Ascending aorta (tissue), 2 donors: ENCODE results near the gene HRK. TPM values are rescaled to one million over a fixed set of nuclear protein-coding genes. Genes with fewer than 3 reads are reported as not detected.

Experiments
- DNase-seq, 2 donors: peaks; one replicate each; pipeline ENCODE4 v3.0.0-alpha.2; 2019; ENCODE audit warnings: low spot score in 2 of 2
- H3K27ac ChIP-seq, 2 donors: fragments of 200-600 bp; sonication (generic); one replicate each; pipeline ENCODE4 v1.5.1; 2016 to 2017; ENCODE audit warnings: mild to moderate bottlenecking in 1 of 2
- H3K27me3 ChIP-seq: fragments of 200-600 bp; sonication (generic); one replicate; pipeline ENCODE4 v1.5.1; 2017
- H3K36me3 ChIP-seq, 2 donors: fragments of 200-600 bp; sonication (generic); one replicate each; pipeline ENCODE4 v1.5.1; 2016
- H3K4me1 ChIP-seq, 2 donors: fragments of 200-600 bp; sonication (generic); one replicate each; pipeline ENCODE4 v1.5.1; 2016 to 2017; ENCODE audit warnings: mild to moderate bottlenecking in 1 of 2
- H3K4me3 ChIP-seq, 2 donors: fragments of 200-600 bp; sonication (generic); one replicate each; pipeline ENCODE4 v1.5.1; 2016 to 2017; ENCODE audit warnings: mild to moderate bottlenecking in 1 of 2
- H3K9me3 ChIP-seq, 2 donors: fragments of 200-600 bp; sonication (generic); one replicate each; pipeline ENCODE4 v1.5.1; 2016
- CTCF ChIP-seq, 3 experiments: fragments of 200-600 bp in 2 of 3; fragments of 450-650 bp in 1 of 3; sonication (generic) in 2 of 3; IDR thresholded peaks; one replicate each; pipeline ENCODE4 v1.5.1; 2016 to 2019; ENCODE audit warnings: antibody characterized with exemption in 3 of 3, mild to moderate bottlenecking in 1 of 3, moderate library complexity in 1 of 3
- intact Hi-C: fragments of 100-400 bp; cut with DNase I; formaldehyde crosslinking; loops from one replicate; pipeline ENCODE4 v1.15.1; 2023
- total RNA-seq: library from RNA; depleted of rRNA; stranded (reverse); fragments of >200 nt; gene quantifications from one replicate; pipeline ENCODE4 v1.1.0, GENCODE V29; 2016

HRK gene
- total RNA-seq, 1 donor from 2014 or later: not detected

GRCh38 chr12:116919247-116919661, 38.0 kb upstream of the HRK start:
- Histone ChIP-seq H3K4me3 (no peak overlapping the region), H3K9me3 (no peaks in the 10 kb centered on the region), H3K27ac (no peak overlapping the region), H3K4me1 (peaks cover 0 to 2% of the 10 kb centered on the region in 2 donors), H3K27me3 (no peaks in the 10 kb centered on the region), H3K36me3 (no peaks in the 10 kb centered on the region)
- DNase-seq: no peak
- intact Hi-C loops: no loop called here
- no peak for TF ChIP-seq CTCF (IDR thresholded peaks at IDR 0.05)

GRCh38 chr12:116918464-116918863, 37.2 kb upstream of the HRK start:
- TF ChIP-seq CTCF (IDR thresholded peaks at IDR 0.05): no peak
- DNase-seq: no peak
- no peak overlapping the region for H3K4me3 ChIP-seq
- intact Hi-C loops: no loop called here
- H3K27me3 ChIP-seq: no peaks in the 10 kb centered on the region
- peaks cover 0 to 2% of the 10 kb centered on the region in 2 donors for H3K4me1 ChIP-seq
- H3K36me3 ChIP-seq: no peaks in the 10 kb centered on the region
- no peaks in the 10 kb centered on the region for H3K9me3 ChIP-seq
- no peak overlapping the region for H3K27ac ChIP-seq

- Histone ChIP-seq H3K9me3 (no peaks in the 10 kb centered on the region), H3K27ac (no peak overlapping the region), H3K4me1 (peaks cover 0 to 12% of the 10 kb centered on the region in 2 donors), H3K36me3 (no peaks in the 10 kb centered on the region), H3K27me3 (no peaks in the 10 kb centered on the region), H3K4me3 (no peak overlapping the region)
- intact Hi-C loops: no loop called here
- no peak for DNase-seq
- TF ChIP-seq CTCF (IDR thresholded peaks at IDR 0.05): no peak
Observed at GRCh38 chr12:116916714-116917114, 35.5 kb upstream of the HRK start.

- H3K4me3 ChIP-seq: no peak overlapping the region
- intact Hi-C loops: no loop called here
- no peaks in the 10 kb centered on the region for H3K36me3 ChIP-seq
- no peaks in the 10 kb centered on the region for H3K9me3 ChIP-seq
- no peak overlapping the region for H3K27ac ChIP-seq
- no peaks in the 10 kb centered on the region for H3K27me3 ChIP-seq
- no peak for DNase-seq
- H3K4me1 ChIP-seq: peaks cover 0 to 12% of the 10 kb centered on the region in 2 donors
- no peak for TF ChIP-seq CTCF (IDR thresholded peaks at IDR 0.05)
Observed at GRCh38 chr12:116916122-116916521, 34.9 kb upstream of the HRK start.

GRCh38 chr12:116915326-116915725, 34.1 kb upstream of the HRK start:
- intact Hi-C loops: no loop called here
- no peaks in the 10 kb centered on the region for H3K27me3 ChIP-seq
- TF ChIP-seq CTCF (IDR thresholded peaks at IDR 0.05): no peak

More at GRCh38 chr12:116915326-116915725, 34.1 kb upstream of the HRK start:
- no peaks in the 10 kb centered on the region for H3K9me3 ChIP-seq
- no peak overlapping the region for H3K4me3 ChIP-seq
- peaks cover 3 to 11% of the 10 kb centered on the region in 2 donors for H3K4me1 ChIP-seq
- no peak for DNase-seq
- H3K36me3 ChIP-seq: no peaks in the 10 kb centered on the region
- no peak overlapping the region for H3K27ac ChIP-seq
